SU-DHL-6 (cell line): ENCODE results near the gene TRRAP.

Source experiments
- CTCF ChIP-seq: fragments of 200-600 bp; sonication (generic); IDR thresholded peaks from one replicate; pipeline ENCODE4 v1.5.1; 2017; ENCODE audit warnings: antibody characterized with exemption, mild to moderate bottlenecking, low read length, moderate library complexity; ENCODE audit not compliant: insufficient read depth, poor library complexity, severe bottlenecking
- EZH2phosphoT487 ChIP-seq: fragments of 200-600 bp; sonication (generic), shearing (Covaris generic); conservative IDR thresholded peaks from 2 replicates; pipeline ENCODE4 v1.6.1; 2018; ENCODE audit warnings: mild to moderate bottlenecking, antibody characterized with exemption, low read length, moderate library complexity, mixed read lengths

GRCh38 chr7:98836811-98837629, 41.3 kb upstream of the TRRAP start:
- TF ChIP-seq CTCF, result peak; percentile 90
- no peak for TF ChIP-seq EZH2phosphoT487
